Hepatocyte (in vitro differentiated cells): ENCODE measurements around the gene HK2.

Experiments used
- CTCF ChIP-seq: fragments of 200-600 bp; sonication (generic); IDR thresholded peaks from 2 replicates; pipeline ENCODE4 v1.5.1; 2016; ENCODE audit warnings: antibody characterized with exemption, mild to moderate bottlenecking; ENCODE audit not compliant: poor library complexity
- EZH2phosphoT487 ChIP-seq: fragments of 200-600 bp; sonication (generic); IDR thresholded peaks from one replicate; pipeline ENCODE4 v1.6.1; 2018; ENCODE audit warnings: antibody characterized with exemption, mild to moderate bottlenecking, low read depth, moderate library complexity; ENCODE audit not compliant: unreplicated experiment, severe bottlenecking

- TF ChIP-seq CTCF = no peak
- no peak for TF ChIP-seq EZH2phosphoT487
These were observed 7.7 kb downstream of the HK2 start for GRCh38 chr2:74841641-74842040.
